ENCODE data around the gene WNT5B. TPM values are rescaled to one million over a fixed set of nuclear protein-coding genes. Genes with fewer than 3 reads are reported as not detected.

The WNT5B gene
- 6.7 TPM for polyA plus RNA-seq (2012; ENCODE audit: low read depth, missing spikeins)

- TF ChIP-seq POLR2A (IDR thresholded peaks at IDR 0.05; ENCODE audit: low read depth, low read length): no peak
- no peak for TF ChIP-seq POLR2AphosphoS5 (IDR thresholded peaks at IDR 0.05; ENCODE audit: low read depth, low read length)
- TF ChIP-seq POU2F2 (IDR thresholded peaks at IDR 0.05; ENCODE audit: low read depth, low read length): no peak
- no peak for TF ChIP-seq SPI1 (IDR thresholded peaks at IDR 0.05; ENCODE audit: low read depth, low read length)
- TF ChIP-seq TAF1 (IDR thresholded peaks at IDR 0.05; ENCODE audit: low read depth, low read length): no peak
- TF ChIP-seq PAX5 (IDR thresholded peaks at IDR 0.05; ENCODE audit: insufficient read depth, low read length, severe bottlenecking): no peak
- FAIRE-seq: no peak
- DNase-seq (ENCODE audit: insufficient read length, low spot score): no peak
Measured at GRCh38 chr12:1628666-1629337, at the start of gene WNT5B. Gene WNT5B (plus strand): TSS chr12:1629231. CDS start chr12:1631355, 2,124 bp downstream.

- FAIRE-seq (no peak), DNase-seq (ENCODE audit: insufficient read length, low spot score) (no peak)
- TF ChIP-seq SPI1 (IDR thresholded peaks at IDR 0.05; ENCODE audit: low read depth, low read length) (no peak), TAF1 (IDR thresholded peaks at IDR 0.05; ENCODE audit: low read depth, low read length) (no peak), POU2F2 (IDR thresholded peaks at IDR 0.05; ENCODE audit: low read depth, low read length) (no peak), PAX5 (IDR thresholded peaks at IDR 0.05; ENCODE audit: insufficient read depth, low read length, severe bottlenecking) (no peak), POLR2A (IDR thresholded peaks at IDR 0.05; ENCODE audit: low read depth, low read length) (no peak), POLR2AphosphoS5 (IDR thresholded peaks at IDR 0.05; ENCODE audit: low read depth, low read length) (no peak)
Measured at GRCh38 chr12:1579651-1580435, 49.2 kb upstream of the WNT5B start.

- no peak for DNase-seq (ENCODE audit: insufficient read length, low spot score)
- TF ChIP-seq SPI1 (IDR thresholded peaks at IDR 0.05; ENCODE audit: low read depth, low read length) (no peak), POLR2AphosphoS5 (IDR thresholded peaks at IDR 0.05; ENCODE audit: low read depth, low read length) (no peak), POLR2A (IDR thresholded peaks at IDR 0.05; ENCODE audit: low read depth, low read length) (no peak), PAX5 (IDR thresholded peaks at IDR 0.05; ENCODE audit: insufficient read depth, low read length, severe bottlenecking) (no peak), TAF1 (IDR thresholded peaks at IDR 0.05; ENCODE audit: low read depth, low read length) (no peak), POU2F2 (IDR thresholded peaks at IDR 0.05; ENCODE audit: low read depth, low read length) (no peak)
Measured at GRCh38 chr12:1580526-1580925, 48.5 kb upstream of the WNT5B start.

GRCh38 chr12:1581973-1582708 is 46.9 kb upstream of the WNT5B start:
- no peak for DNase-seq (ENCODE audit: insufficient read length, low spot score)
- TF ChIP-seq POLR2A (IDR thresholded peaks at IDR 0.05; ENCODE audit: low read depth, low read length) (no peak), SPI1 (IDR thresholded peaks at IDR 0.05; ENCODE audit: low read depth, low read length) (no peak), POLR2AphosphoS5 (IDR thresholded peaks at IDR 0.05; ENCODE audit: low read depth, low read length) (no peak), TAF1 (IDR thresholded peaks at IDR 0.05; ENCODE audit: low read depth, low read length) (no peak), POU2F2 (IDR thresholded peaks at IDR 0.05; ENCODE audit: low read depth, low read length) (no peak), PAX5 (IDR thresholded peaks at IDR 0.05; ENCODE audit: insufficient read depth, low read length, severe bottlenecking) (no peak)
- no peak for FAIRE-seq

More at GRCh38 chr12:1580526-1580925, 48.5 kb upstream of the WNT5B start:
- no peak for FAIRE-seq

- no peak for DNase-seq (ENCODE audit: insufficient read length, low spot score)
- TF ChIP-seq PAX5 (IDR thresholded peaks at IDR 0.05; ENCODE audit: insufficient read depth, low read length, severe bottlenecking) (no peak), POLR2A (IDR thresholded peaks at IDR 0.05; ENCODE audit: low read depth, low read length) (no peak), SPI1 (IDR thresholded peaks at IDR 0.05; ENCODE audit: low read depth, low read length) (no peak), POLR2AphosphoS5 (IDR thresholded peaks at IDR 0.05; ENCODE audit: low read depth, low read length) (no peak), POU2F2 (IDR thresholded peaks at IDR 0.05; ENCODE audit: low read depth, low read length) (no peak), TAF1 (IDR thresholded peaks at IDR 0.05; ENCODE audit: low read depth, low read length) (no peak)
- no peak for FAIRE-seq
Measured at GRCh38 chr12:1582709-1583050, 46.4 kb upstream of the WNT5B start.

GRCh38 chr12:1583421-1584078 is 45.5 kb upstream of the WNT5B start:
- FAIRE-seq (peak; percentile 93), DNase-seq (ENCODE audit: insufficient read length, low spot score) (peak; percentile 48)
- TF ChIP-seq PAX5 (IDR thresholded peaks at IDR 0.05; ENCODE audit: insufficient read depth, low read length, severe bottlenecking) (no peak), SPI1 (IDR thresholded peaks at IDR 0.05; ENCODE audit: low read depth, low read length) (peak; percentile 41; the same call in 1 of the 2 replicates), POU2F2 (IDR thresholded peaks at IDR 0.05; ENCODE audit: low read depth, low read length) (peak; percentile 72; the same call in 1 of the 2 replicates), POLR2AphosphoS5 (IDR thresholded peaks at IDR 0.05; ENCODE audit: low read depth, low read length) (no peak), POLR2A (IDR thresholded peaks at IDR 0.05; ENCODE audit: low read depth, low read length) (no peak), TAF1 (IDR thresholded peaks at IDR 0.05; ENCODE audit: low read depth, low read length) (no peak)

- TF ChIP-seq POLR2AphosphoS5 (IDR thresholded peaks at IDR 0.05; ENCODE audit: low read depth, low read length): no peak
- no peak for TF ChIP-seq POU2F2 (IDR thresholded peaks at IDR 0.05; ENCODE audit: low read depth, low read length)
- TF ChIP-seq PAX5 (IDR thresholded peaks at IDR 0.05; ENCODE audit: insufficient read depth, low read length, severe bottlenecking): no peak
- no peak for TF ChIP-seq TAF1 (IDR thresholded peaks at IDR 0.05; ENCODE audit: low read depth, low read length)
- TF ChIP-seq SPI1 (IDR thresholded peaks at IDR 0.05; ENCODE audit: low read depth, low read length): no peak
- no peak for TF ChIP-seq POLR2A (IDR thresholded peaks at IDR 0.05; ENCODE audit: low read depth, low read length)
- FAIRE-seq (no peak), DNase-seq (ENCODE audit: insufficient read length, low spot score) (no peak)
Measured at GRCh38 chr12:1584326-1584725, 44.7 kb upstream of the WNT5B start.

- FAIRE-seq (no peak), DNase-seq (ENCODE audit: insufficient read length, low spot score) (no peak)
- no peak for TF ChIP-seq SPI1 (IDR thresholded peaks at IDR 0.05; ENCODE audit: low read depth, low read length)
- TF ChIP-seq PAX5 (IDR thresholded peaks at IDR 0.05; ENCODE audit: insufficient read depth, low read length, severe bottlenecking): no peak
- no peak for TF ChIP-seq POLR2AphosphoS5 (IDR thresholded peaks at IDR 0.05; ENCODE audit: low read depth, low read length)
- no peak for TF ChIP-seq POU2F2 (IDR thresholded peaks at IDR 0.05; ENCODE audit: low read depth, low read length)
- TF ChIP-seq TAF1 (IDR thresholded peaks at IDR 0.05; ENCODE audit: low read depth, low read length): no peak
- no peak for TF ChIP-seq POLR2A (IDR thresholded peaks at IDR 0.05; ENCODE audit: low read depth, low read length)
Measured at GRCh38 chr12:1587927-1588574, 41.0 kb upstream of the WNT5B start.

Data from GM12891 (cell line).